GM21529 (cell line): ENCODE results near the gene SMARCA2.

Source experiments
- ATAC-seq: cut with Tn5 transposase; IDR thresholded peaks from one replicate; pipeline ENCODE4 v1.9.1; 2021; ENCODE audit not compliant: unreplicated experiment

Gene SMARCA2

GRCh38 chr9:2039294-2040180 lies 24.4 kb downstream of the SMARCA2 start:
- no peak for ATAC-seq

GRCh38 chr9:2040828-2041227 lies 25.7 kb downstream of the SMARCA2 start:
- no peak for ATAC-seq

- ATAC-seq: no peak
Measured at GRCh38 chr9:2041736-2042135, 26.6 kb downstream of the SMARCA2 start.

GRCh38 chr9:2043243-2043642 lies 28.1 kb downstream of the SMARCA2 start:
- ATAC-seq: peak; percentile 32

GRCh38 chr9:2043881-2044462 lies 28.8 kb downstream of the SMARCA2 start:
- ATAC-seq: peak; percentile 71

- ATAC-seq: no peak
Measured at GRCh38 chr9:2047144-2047671, 32.1 kb downstream of the SMARCA2 start.

GRCh38 chr9:2047916-2048315 lies 32.8 kb downstream of the SMARCA2 start:
- ATAC-seq: no peak

- no peak for ATAC-seq
Measured at GRCh38 chr9:2050236-2050635, 35.1 kb downstream of the SMARCA2 start.

GRCh38 chr9:2053883-2054845 lies 39.0 kb downstream of the SMARCA2 start:
- peak; percentile 95 for ATAC-seq

- peak; percentile 27 for ATAC-seq
Measured at GRCh38 chr9:2055203-2055658, 40.1 kb downstream of the SMARCA2 start.

- no peak for ATAC-seq
Measured at GRCh38 chr9:2059274-2059929, 44.3 kb downstream of the SMARCA2 start.

- ATAC-seq: no peak
Measured at GRCh38 chr9:2060424-2060823, 45.3 kb downstream of the SMARCA2 start.

- ATAC-seq: no peak
Measured at GRCh38 chr9:2065704-2066103, 50.6 kb downstream of the SMARCA2 start.

GRCh38 chr9:2066312-2067273 lies 51.4 kb downstream of the SMARCA2 start:
- ATAC-seq: no peak

GRCh38 chr9:2072752-2073405 lies 57.7 kb downstream of the SMARCA2 start:
- no peak for ATAC-seq

- ATAC-seq: no peak
Measured at GRCh38 chr9:2082772-2083171, 67.6 kb downstream of the SMARCA2 start.

- ATAC-seq: no peak
Measured at GRCh38 chr9:2083479-2083878, 68.3 kb downstream of the SMARCA2 start.

GRCh38 chr9:2085716-2086115 lies 70.6 kb downstream of the SMARCA2 start:
- no peak for ATAC-seq

GRCh38 chr9:2086116-2086515 lies 71.0 kb downstream of the SMARCA2 start:
- ATAC-seq: no peak
